GM23248 (cell line): Measurements from ENCODE around the gene MZB1.

Experiments used
- EZH2 ChIP-seq: fragments of 200-600 bp; sonication (generic); IDR thresholded peaks from 2 replicates; pipeline ENCODE4 v1.6.1; 2018; ENCODE audit warnings: antibody characterized with exemption, mild to moderate bottlenecking; ENCODE audit not compliant: insufficient read depth, poor library complexity, severe bottlenecking
- EZH2phosphoT487 ChIP-seq: fragments of 200-600 bp; sonication (generic); IDR thresholded peaks from 2 replicates; pipeline ENCODE4 v1.6.1; 2018; ENCODE audit warnings: antibody characterized with exemption, moderate library complexity, mild to moderate bottlenecking, low read depth; ENCODE audit not compliant: insufficient read depth

DNA sequence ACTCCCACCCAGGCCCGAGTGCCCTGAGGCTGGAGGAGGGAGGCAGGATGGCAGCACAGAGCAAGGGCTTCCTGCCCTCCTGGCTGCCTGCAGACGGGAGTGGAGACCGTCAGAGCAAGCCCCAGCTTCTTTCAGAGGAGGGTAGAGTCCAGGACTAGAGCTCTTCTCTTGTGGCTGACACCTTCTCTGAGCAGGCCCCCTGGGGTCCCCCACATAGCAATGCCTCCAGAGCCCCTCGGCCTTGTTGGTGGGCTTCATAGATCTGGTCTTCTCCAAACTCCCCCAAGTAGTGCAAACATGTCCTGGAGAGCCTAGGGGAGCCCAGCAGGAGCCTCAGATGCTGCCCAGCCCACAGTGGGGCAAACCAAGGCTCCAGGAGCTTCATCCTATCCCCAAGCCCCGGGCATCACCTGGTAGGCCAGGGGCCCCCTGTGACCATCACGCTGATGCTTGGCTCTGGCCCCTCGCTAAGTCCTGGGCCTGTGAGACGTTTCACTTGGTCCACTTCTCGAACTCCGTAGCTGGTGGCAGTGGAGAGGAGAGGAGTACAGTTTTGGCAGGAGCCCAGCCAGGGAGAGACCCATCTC is 2.0 kb downstream of the MZB1 start:
- TF ChIP-seq EZH2phosphoT487 = no peak
- TF ChIP-seq EZH2 = no peak
